HG02623 (cell line): Measurements from ENCODE around the gene KCNQ1OT1.

ENCODE experiments used
- ATAC-seq: cut with Tn5 transposase; IDR thresholded peaks from one replicate; pipeline ENCODE4 v1.9.1; 2021; ENCODE audit warnings: moderate library complexity; ENCODE audit not compliant: unreplicated experiment

Gene KCNQ1OT1

GRCh38 chr11:2669634-2670469 lies 29.9 kb downstream of the KCNQ1OT1 start:
- ATAC-seq: no peak

GRCh38 chr11:2668876-2669275 lies 30.9 kb downstream of the KCNQ1OT1 start:
- no peak for ATAC-seq

- ATAC-seq: no peak
These were observed 31.9 kb downstream of the KCNQ1OT1 start for GRCh38 chr11:2667940-2668339.

GRCh38 chr11:2666828-2667570 lies 32.8 kb downstream of the KCNQ1OT1 start:
- ATAC-seq: no peak

GRCh38 chr11:2666401-2666741 lies 33.4 kb downstream of the KCNQ1OT1 start:
- no peak for ATAC-seq

GRCh38 chr11:2665526-2666400 lies 34.0 kb downstream of the KCNQ1OT1 start:
- no peak for ATAC-seq

GRCh38 chr11:2664791-2665525 lies 34.8 kb downstream of the KCNQ1OT1 start:
- ATAC-seq: no peak

GRCh38 chr11:2664376-2664775 lies 35.4 kb downstream of the KCNQ1OT1 start:
- ATAC-seq: no peak

GRCh38 chr11:2663915-2664314 lies 35.9 kb downstream of the KCNQ1OT1 start:
- no peak for ATAC-seq

GRCh38 chr11:2663506-2663905 lies 36.3 kb downstream of the KCNQ1OT1 start:
- ATAC-seq: no peak

GRCh38 chr11:2662430-2663299 lies 37.1 kb downstream of the KCNQ1OT1 start:
- ATAC-seq: no peak

- no peak for ATAC-seq
These were observed 37.8 kb downstream of the KCNQ1OT1 start for GRCh38 chr11:2662024-2662312.

- no peak for ATAC-seq
These were observed 38.4 kb downstream of the KCNQ1OT1 start for GRCh38 chr11:2661173-2662023.

- ATAC-seq: no peak
These were observed 39.3 kb downstream of the KCNQ1OT1 start for GRCh38 chr11:2660357-2660939.

- ATAC-seq: no peak
These were observed 42.0 kb downstream of the KCNQ1OT1 start for GRCh38 chr11:2657697-2658284.

- no peak for ATAC-seq
These were observed 42.9 kb downstream of the KCNQ1OT1 start for GRCh38 chr11:2656859-2657258.

GRCh38 chr11:2655834-2656622 lies 43.8 kb downstream of the KCNQ1OT1 start:
- no peak for ATAC-seq
